Stimulated activated CD4-positive, alpha-beta T cell treated with anti-CD3 and anti-CD28 coated beads, Interleukin-12 subunit alpha, Interleukin-12 subunit beta, amount 100 ng/mL, for 48 hours (primary cell): ENCODE results near the gene MFSD6L.

Experiments
- DNase-seq, 3 donors: peaks; one replicate each; pipeline ENCODE4 v3.0.0-alpha.2; 2020; ENCODE audit warnings: low read depth in 2 of 3, low spot score in 1 of 3

Gene MFSD6L

GRCh38 chr17:8793649-8794048 lies 5.5 kb downstream of the MFSD6L start:
- DNase-seq: no peak

- DNase-seq: no peak
Observed at GRCh38 chr17:8792646-8793045, 6.5 kb downstream of the MFSD6L start.

- DNase-seq: no peak
Observed at GRCh38 chr17:8791910-8792270, 7.3 kb downstream of the MFSD6L start.

GRCh38 chr17:8791248-8791909 lies 7.8 kb downstream of the MFSD6L start:
- DNase-seq: no peak

GRCh38 chr17:8789743-8790142 lies 9.4 kb downstream of the MFSD6L start:
- DNase-seq: no peak

- no peak for DNase-seq
Observed at GRCh38 chr17:8788998-8789397, 10.2 kb downstream of the MFSD6L start.

GRCh38 chr17:8785547-8786413 lies 13.4 kb downstream of the MFSD6L start:
- peak; percentile 41 to 75 (median 58) for DNase-seq

GRCh38 chr17:8782176-8782575 lies 17.0 kb downstream of the MFSD6L start:
- DNase-seq: no peak

- DNase-seq: no peak
Observed at GRCh38 chr17:8781776-8782175, 17.4 kb downstream of the MFSD6L start.

GRCh38 chr17:8776881-8777280 lies 22.3 kb downstream of the MFSD6L start:
- DNase-seq: no peak

GRCh38 chr17:8776248-8776647 lies 22.9 kb downstream of the MFSD6L start:
- no peak for DNase-seq

- DNase-seq: no peak
Observed at GRCh38 chr17:8766731-8767130, 32.4 kb downstream of the MFSD6L start.

GRCh38 chr17:8762012-8762411 lies 37.2 kb downstream of the MFSD6L start:
- no peak for DNase-seq

GRCh38 chr17:8758137-8758596 lies 41.0 kb downstream of the MFSD6L start, which contains the start of gene SPDYE4:
Gene SPDYE4, minus strand, starts transcription at chr17:8758546. Its CDS starts 164 bp downstream, at chr17:8758382.
- no peak for DNase-seq

- no peak for DNase-seq
Observed at GRCh38 chr17:8757189-8757588, 42.0 kb downstream of the MFSD6L start.

- DNase-seq: no peak
Observed at GRCh38 chr17:8755590-8756255, 43.4 kb downstream of the MFSD6L start.

- no peak for DNase-seq
Observed at GRCh38 chr17:8754890-8755289, 44.3 kb downstream of the MFSD6L start.

- DNase-seq: no peak
Observed at GRCh38 chr17:8753976-8754440, 45.2 kb downstream of the MFSD6L start.

GRCh38 chr17:8753136-8753975 lies 45.8 kb downstream of the MFSD6L start:
- DNase-seq: no peak

GRCh38 chr17:8749616-8750015 lies 49.5 kb downstream of the MFSD6L start:
- no peak for DNase-seq

GRCh38 chr17:8747742-8748141 lies 51.4 kb downstream of the MFSD6L start:
- no peak for DNase-seq
